Bronchial epithelial cell (primary cell): ENCODE results near the gene CUTC. TPM values are rescaled to one million over a fixed set of nuclear protein-coding genes. Genes with fewer than 3 reads are reported as not detected.

Experiments
- DNase-seq: peaks from one replicate; pipeline ENCODE4 v3.0.0-alpha.2; 2010; ENCODE audit warnings: low read depth
- FAIRE-seq: peaks from 2 replicates; lab custom pipeline; 2011; peaks lifted over from hg19 to GRCh38; lab: Jason Lieb, UNC
- H3K27me3 ChIP-seq: 2 replicates; pipeline ENCODE4 v1.5.1; 2011; ENCODE audit warnings: low read length; ENCODE audit not compliant: control insufficient read depth, insufficient read depth
- H3K36me3 ChIP-seq: 2 replicates; pipeline ENCODE4 v1.5.1; 2011; ENCODE audit warnings: low read length; ENCODE audit not compliant: control insufficient read depth, insufficient read depth
- H3K4me3 ChIP-seq: 2 replicates; pipeline ENCODE4 v1.5.1; 2011; ENCODE audit warnings: mild to moderate bottlenecking, low read depth, low read length, control low read depth
- total RNA-seq: library from RNA; depleted of rRNA; stranded (reverse); fragments of >200 nt; gene quantifications from 2 replicates; pipeline ENCODE4 v1.2.1, GENCODE V29; 2014
- TF ChIP-seq, protein P1 (sequence below): IDR thresholded peaks from 2 replicates; pipeline ENCODE4 v1.5.1; 2011; ENCODE audit warnings: mild to moderate bottlenecking, moderate library complexity, low read length, control low read depth, inconsistent platforms; ENCODE audit not compliant: insufficient read depth, severe bottlenecking

CUTC gene
- total RNA-seq, 1 donor from 2014 or later, result 25.0 TPM

GRCh38 chr10:99711129-99711719, 20.8 kb upstream of the CUTC start:
- H3K36me3 ChIP-seq, result peaks cover 11% of the 10 kb centered on the region
- H3K27me3 ChIP-seq, result no peaks in the 10 kb centered on the region
- peak; percentile 64 for DNase-seq
- H3K4me3 ChIP-seq, result no peak overlapping the region
- TF ChIP-seq, protein P1, sequence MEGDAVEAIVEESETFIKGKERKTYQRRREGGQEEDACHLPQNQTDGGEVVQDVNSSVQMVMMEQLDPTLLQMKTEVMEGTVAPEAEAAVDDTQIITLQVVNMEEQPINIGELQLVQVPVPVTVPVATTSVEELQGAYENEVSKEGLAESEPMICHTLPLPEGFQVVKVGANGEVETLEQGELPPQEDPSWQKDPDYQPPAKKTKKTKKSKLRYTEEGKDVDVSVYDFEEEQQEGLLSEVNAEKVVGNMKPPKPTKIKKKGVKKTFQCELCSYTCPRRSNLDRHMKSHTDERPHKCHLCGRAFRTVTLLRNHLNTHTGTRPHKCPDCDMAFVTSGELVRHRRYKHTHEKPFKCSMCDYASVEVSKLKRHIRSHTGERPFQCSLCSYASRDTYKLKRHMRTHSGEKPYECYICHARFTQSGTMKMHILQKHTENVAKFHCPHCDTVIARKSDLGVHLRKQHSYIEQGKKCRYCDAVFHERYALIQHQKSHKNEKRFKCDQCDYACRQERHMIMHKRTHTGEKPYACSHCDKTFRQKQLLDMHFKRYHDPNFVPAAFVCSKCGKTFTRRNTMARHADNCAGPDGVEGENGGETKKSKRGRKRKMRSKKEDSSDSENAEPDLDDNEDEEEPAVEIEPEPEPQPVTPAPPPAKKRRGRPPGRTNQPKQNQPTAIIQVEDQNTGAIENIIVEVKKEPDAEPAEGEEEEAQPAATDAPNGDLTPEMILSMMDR, result peak; percentile 58
- FAIRE-seq, result no peak

- FAIRE-seq (no peak), DNase-seq (no peak)
- Histone ChIP-seq H3K27me3 (no peaks in the 10 kb centered on the region), H3K4me3 (no peak overlapping the region), H3K36me3 (peaks cover 13% of the 10 kb centered on the region)
- TF ChIP-seq, protein P1, result no peak
Measured at GRCh38 chr10:99714446-99714845, 17.6 kb upstream of the CUTC start.

DNA sequence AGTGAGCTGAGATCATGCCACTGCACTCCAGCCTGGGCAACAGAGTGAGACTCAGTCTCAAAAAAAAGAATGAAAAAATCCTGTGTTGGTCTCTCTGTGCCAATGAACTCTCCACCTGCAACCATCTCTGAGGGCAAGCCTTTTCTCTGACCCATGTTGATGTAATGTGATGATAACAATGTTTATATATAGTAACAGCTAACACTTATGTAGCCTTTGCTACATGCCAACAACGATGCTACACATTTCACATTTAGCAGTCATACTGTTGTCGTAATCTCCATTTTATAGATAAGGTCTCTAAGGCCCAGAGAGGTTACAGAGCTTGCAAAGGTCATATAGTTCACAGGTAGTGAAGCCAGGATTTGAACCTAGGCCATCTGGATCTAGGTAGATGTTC, 11.6 kb upstream of the CUTC start:
- DNase-seq, result no peak
- H3K36me3 ChIP-seq, result peaks cover 14% of the 10 kb centered on the region
- H3K4me3 ChIP-seq, result no peak overlapping the region
- FAIRE-seq, result no peak
- H3K27me3 ChIP-seq, result no peaks in the 10 kb centered on the region
- TF ChIP-seq, protein P1, result no peak

GRCh38 chr10:99730026-99730425, 2.0 kb upstream of the CUTC start:
- Histone ChIP-seq H3K27me3 (no peaks in the 10 kb centered on the region), H3K4me3 (no peak overlapping the region), H3K36me3 (peaks cover 4% of the 10 kb centered on the region)
- peak; percentile 87 for DNase-seq
- FAIRE-seq, result no peak
- TF ChIP-seq, protein P1, result no peak

DNA sequence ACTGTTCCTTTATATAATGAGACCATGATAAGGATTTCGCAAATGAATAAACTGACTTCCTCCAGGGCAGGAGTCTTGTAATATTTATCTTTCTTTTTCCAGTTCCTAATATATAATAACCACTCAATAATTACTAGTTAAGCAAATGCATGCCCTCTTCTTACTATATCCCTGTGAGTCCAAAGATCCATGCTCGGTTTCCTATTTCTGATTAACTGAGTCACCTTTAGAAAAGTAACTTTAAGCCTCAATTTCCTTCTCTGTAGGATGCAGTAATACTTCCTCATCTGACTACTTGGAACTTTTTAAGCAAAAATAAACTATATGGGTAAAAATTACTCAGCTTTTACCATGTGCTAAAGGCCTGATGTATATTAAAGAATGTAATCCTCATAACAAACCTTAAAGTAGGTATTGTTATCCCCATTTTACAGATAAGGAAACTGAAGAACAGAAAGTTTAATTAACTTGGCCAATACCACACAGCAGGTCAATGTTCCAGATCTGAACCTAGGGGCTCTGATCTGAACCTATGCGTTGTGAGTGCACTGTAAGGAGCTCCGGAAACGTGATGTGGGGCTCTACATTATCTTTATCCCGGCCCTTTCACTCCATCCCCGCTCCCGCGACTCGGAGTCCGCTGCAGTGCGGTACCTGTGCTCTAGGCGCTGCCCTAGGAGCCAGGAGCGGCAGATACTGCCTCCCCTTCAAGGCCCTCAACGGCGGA, 565 bp upstream of the CUTC start:
- H3K36me3 ChIP-seq, result peaks cover 4% of the 10 kb centered on the region
- TF ChIP-seq, protein P1, result peak; percentile 13
- H3K4me3 ChIP-seq, result peak overlapping the region; percentile 71
- no peak for FAIRE-seq
- peak; percentile 22 for DNase-seq
- H3K27me3 ChIP-seq, result no peaks in the 10 kb centered on the region
